HepG2 (cell line): ENCODE measurements around the gene VSIG10L. TPM values are rescaled to one million over a fixed set of nuclear protein-coding genes. Genes with fewer than 3 reads are reported as not detected.

Experiments used
- ARID4A ChIP-seq: sonication (generic); formaldehyde crosslinking; IDR thresholded peaks from 2 replicates; pipeline ENCODE4 v1.5.0; 2020; ENCODE audit warnings: mild to moderate bottlenecking, missing genetic modification reagents, borderline replicate concordance
- CHCHD3 ChIP-seq: sonication (generic); formaldehyde crosslinking; IDR thresholded peaks from 2 replicates; pipeline ENCODE4 v1.8.0; 2022; ENCODE audit warnings: mild to moderate bottlenecking, missing genetic modification reagents, moderate library complexity
- ELF3 ChIP-seq: IDR thresholded peaks from 2 replicates; pipeline ENCODE4 v1.6.1; 2016; ENCODE audit warnings: missing genetic modification reagents, missing compliant biosample characterization
- FOXA1 ChIP-seq, 2 experiments: fragments of 450-650 bp in 1 of 2; sonication (generic) in 1 of 2; formaldehyde crosslinking in 1 of 2; IDR thresholded peaks; 2 replicates each; pipeline versions ENCODE4 v1.4.0 to v1.6.1; 2016 to 2020; ENCODE audit warnings: missing genetic modification reagents in 1 of 2
- MTA1 ChIP-seq: sonication (generic); formaldehyde crosslinking; IDR thresholded peaks from 2 replicates; pipeline ENCODE4 v1.4.0; 2020; ENCODE audit warnings: missing genetic modification reagents, mild to moderate bottlenecking, borderline replicate concordance
- MTF2 ChIP-seq: sonication (generic); formaldehyde crosslinking; IDR thresholded peaks from 2 replicates; pipeline ENCODE4 v1.5.0; 2020; ENCODE audit warnings: missing genetic modification reagents, borderline replicate concordance
- NKX3-1 ChIP-seq: sonication (generic); formaldehyde crosslinking; IDR thresholded peaks from 2 replicates; pipeline ENCODE4 v1.5.0; 2020; ENCODE audit warnings: missing genetic modification reagents
- NR2F6 ChIP-seq, 2 experiments: IDR thresholded peaks; 2 replicates each; pipeline ENCODE4 v1.6.1; 2016; ENCODE audit warnings: antibody characterized with exemption in 1 of 2, mild to moderate bottlenecking in 1 of 2
- RBM22 ChIP-seq: fragments of 200-400 bp; formaldehyde crosslinking; optimal IDR thresholded peaks from 2 replicates; pipeline ENCODE3; 2017; ENCODE audit warnings: mild to moderate bottlenecking, low read length, moderate library complexity
- RXRB ChIP-seq: IDR thresholded peaks from 2 replicates; pipeline ENCODE4 v1.6.1; 2016; ENCODE audit warnings: borderline replicate concordance, missing genetic modification reagents, missing compliant biosample characterization
- SAFB2 ChIP-seq: sonication (generic); formaldehyde crosslinking; IDR thresholded peaks from 2 replicates; pipeline ENCODE4 v1.5.1; 2020; ENCODE audit warnings: missing genetic modification reagents, low read depth, mild to moderate bottlenecking, borderline replicate concordance
- THAP11 ChIP-seq: IDR thresholded peaks from 2 replicates; pipeline ENCODE4 v1.6.1; 2016; ENCODE audit warnings: missing biosample characterization, missing genetic modification reagents
- ZBTB14 ChIP-seq: sonication (generic); formaldehyde crosslinking; IDR thresholded peaks from 2 replicates; pipeline ENCODE4 v1.4.0; 2020; ENCODE audit warnings: missing genetic modification reagents
- ZKSCAN5 ChIP-seq: sonication (generic); formaldehyde crosslinking; IDR thresholded peaks from 2 replicates; pipeline ENCODE4 v1.5.1; 2020; ENCODE audit warnings: mild to moderate bottlenecking, missing genetic modification reagents
- ZNF329 ChIP-seq: sonication (generic); formaldehyde crosslinking; IDR thresholded peaks from 2 replicates; pipeline ENCODE4 v1.9.0; 2021; ENCODE audit warnings: low read depth, mild to moderate bottlenecking, missing genetic modification reagents
- ZNF367 ChIP-seq: sonication (generic); formaldehyde crosslinking; IDR thresholded peaks from 2 replicates; pipeline ENCODE4 v1.4.0; 2020; ENCODE audit warnings: missing genetic modification reagents, borderline replicate concordance
- ZNF382 ChIP-seq: sonication (generic); formaldehyde crosslinking; IDR thresholded peaks from 2 replicates; pipeline ENCODE4 v1.5.0; 2020; ENCODE audit warnings: missing genetic modification reagents, mild to moderate bottlenecking, borderline replicate concordance
- ZNF468 ChIP-seq: sonication (generic); formaldehyde crosslinking; IDR thresholded peaks from 2 replicates; pipeline ENCODE4 v1.8.0; 2022; ENCODE audit warnings: mild to moderate bottlenecking, moderate library complexity, missing genetic modification reagents
- ZNF510 ChIP-seq: sonication (generic); formaldehyde crosslinking; IDR thresholded peaks from 2 replicates; pipeline ENCODE4 v1.4.0; 2020; ENCODE audit warnings: low read depth, mild to moderate bottlenecking, missing genetic modification reagents
- ZNF550 ChIP-seq: sonication (generic); formaldehyde crosslinking; IDR thresholded peaks from 2 replicates; pipeline ENCODE4 v1.4.0; 2020; ENCODE audit warnings: mild to moderate bottlenecking, missing genetic modification reagents, borderline replicate concordance
- ZSCAN12 ChIP-seq: sonication (generic); formaldehyde crosslinking; IDR thresholded peaks from 2 replicates; pipeline ENCODE4 v1.9.0; 2021; ENCODE audit warnings: mild to moderate bottlenecking, missing genetic modification reagents
- polyA plus RNA-seq, 8 experiments: library from polyadenylated mRNA; depleted of rRNA in 3 of 8; stranded (reverse) in 7 of 8; unstranded in 1 of 8; fragments of >200 nt; fragmentation: Illumina TruSeq in 4 of 8; extraction: Trizol in 4 of 8; gene quantifications; 2 replicates each; pipeline versions ENCODE4 v1.2.1 to v1.2.3, GENCODE V29; 2011 to 2016; ENCODE audit warnings: low read depth in 4 of 8, missing spikeins in 1 of 8, mixed read lengths in 1 of 8; ENCODE audit not compliant: insufficient read depth in 1 of 8
- total RNA-seq, 5 experiments: library from RNA; depleted of rRNA; stranded (reverse); fragments of >200 nt; fragmentation: Illumina TruSeq; extraction: Trizol; gene quantifications; 2 replicates each; pipeline ENCODE4 v1.2.3, GENCODE V29; 2016; ENCODE audit warnings: low read depth in 1 of 5
- TF ChIP-seq, protein P1 (sequence below): IDR thresholded peaks from 2 replicates; pipeline ENCODE4 v1.6.1; 2016; ENCODE audit warnings: missing compliant biosample characterization, missing genetic modification reagents, borderline replicate concordance
- TF ChIP-seq, protein P2 (sequence below): IDR thresholded peaks from 2 replicates; pipeline ENCODE4 v1.6.1; 2016; ENCODE audit warnings: missing biosample characterization, missing genetic modification reagents, low read depth

Gene VSIG10L
- total and polyA plus RNA-seq, 2 of the 13 experiments (the other 11 are each of a cell fraction or from before 2014, with no cell fraction given) = 2.7 to 8.5 TPM

GRCh38 chr19:51387924-51388389 is 46.0 kb upstream of the VSIG10L start, which contains the start of gene LIM2 (continued):
- TF ChIP-seq ARID4A = peak; percentile 50; the same call in 1 of the 2 replicates
- TF ChIP-seq MTF2 (CRISPR knock-in tag) = no peak
- no peak for TF ChIP-seq ZKSCAN5 (CRISPR knock-in tag)
- TF ChIP-seq, protein P1, sequence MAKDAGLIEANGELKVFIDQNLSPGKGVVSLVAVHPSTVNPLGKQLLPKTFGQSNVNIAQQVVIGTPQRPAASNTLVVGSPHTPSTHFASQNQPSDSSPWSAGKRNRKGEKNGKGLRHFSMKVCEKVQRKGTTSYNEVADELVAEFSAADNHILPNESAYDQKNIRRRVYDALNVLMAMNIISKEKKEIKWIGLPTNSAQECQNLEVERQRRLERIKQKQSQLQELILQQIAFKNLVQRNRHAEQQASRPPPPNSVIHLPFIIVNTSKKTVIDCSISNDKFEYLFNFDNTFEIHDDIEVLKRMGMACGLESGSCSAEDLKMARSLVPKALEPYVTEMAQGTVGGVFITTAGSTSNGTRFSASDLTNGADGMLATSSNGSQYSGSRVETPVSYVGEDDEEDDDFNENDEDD = no peak
- no peak for TF ChIP-seq ZNF382 (CRISPR knock-in tag)
- 0 out of 2 replicates have a peak, but pooled peaks have one; percentile 14 for TF ChIP-seq RXRB (CRISPR knock-in tag)
- TF ChIP-seq MTA1 (CRISPR knock-in tag) = no peak
- no peak for TF ChIP-seq ZNF367 (CRISPR knock-in tag)
- no peak for TF ChIP-seq CHCHD3 (CRISPR knock-in tag)
- TF ChIP-seq, protein P2, sequence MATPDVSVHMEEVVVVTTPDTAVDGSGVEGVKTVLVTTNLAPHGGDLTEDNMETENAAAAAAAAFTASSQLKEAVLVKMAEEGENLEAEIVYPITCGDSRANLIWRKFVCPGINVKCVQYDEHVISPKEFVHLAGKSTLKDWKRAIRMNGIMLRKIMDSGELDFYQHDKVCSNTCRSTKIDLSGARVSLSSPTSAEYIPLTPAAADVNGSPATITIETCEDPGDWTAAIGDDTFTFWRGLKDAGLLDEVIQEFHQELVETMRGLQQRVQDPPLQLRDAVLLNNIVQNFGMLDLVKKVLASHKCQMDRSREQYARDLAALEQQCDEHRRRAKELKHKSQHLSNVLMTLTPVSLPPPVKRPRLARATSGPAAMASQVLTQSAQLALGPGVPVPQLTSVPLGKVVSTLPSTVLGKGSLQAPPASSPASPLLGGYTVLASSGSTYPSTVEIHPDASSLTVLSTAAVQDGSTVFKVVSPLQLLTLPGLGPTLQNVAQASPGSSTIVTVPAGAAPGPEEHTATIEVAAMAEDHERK = no peak
- no peak for TF ChIP-seq ZNF468 (CRISPR knock-in tag)
- TF ChIP-seq NKX3-1 = no peak
- TF ChIP-seq ZNF510 (CRISPR knock-in tag) = no peak
- no peak for TF ChIP-seq ZNF550 (CRISPR knock-in tag)
- TF ChIP-seq ZNF329 (CRISPR knock-in tag) = no peak
- TF ChIP-seq SAFB2 (CRISPR knock-in tag) = no peak
- no peak for TF ChIP-seq THAP11 (CRISPR knock-in tag)
- no peak for TF ChIP-seq RBM22
- TF ChIP-seq FOXA1 (IDR thresholded peaks at IDR 0.05) = no peak
- peak; percentile 49 for TF ChIP-seq FOXA1 (CRISPR knock-in tag; IDR thresholded peaks at IDR 0.05)
- 0 out of 2 replicates have a peak, but pooled peaks have one; percentile 11 for TF ChIP-seq ZBTB14 (CRISPR knock-in tag)
- TF ChIP-seq ZSCAN12 (CRISPR knock-in tag) = no peak
- TF ChIP-seq NR2F6 (IDR thresholded peaks at IDR 0.05) = peak; percentile 89
- TF ChIP-seq NR2F6 (CRISPR knock-in tag; IDR thresholded peaks at IDR 0.05) = peak; percentile 95
- 0 out of 2 replicates have a peak, but pooled peaks have one; percentile 21 for TF ChIP-seq ELF3 (CRISPR knock-in tag)
